GM21381 (cell line): ENCODE data around the gene PTK6.
"Not testable (repeated sequence)": the region's sequence is repeated elsewhere in the genome, so short reads cannot be mapped to it uniquely, and the experiment has no call there.

Source experiments
- ATAC-seq: cut with Tn5 transposase; IDR thresholded peaks from one replicate; pipeline ENCODE4 v1.9.1; 2021; ENCODE audit warnings: mild to moderate bottlenecking, moderate library complexity; ENCODE audit not compliant: unreplicated experiment

The PTK6 gene

GRCh38 chr20:63517376-63518309 lies 19.5 kb downstream of the PTK6 start:
- no peak for ATAC-seq

- ATAC-seq, result not testable (repeated sequence)
Measured at GRCh38 chr20:63514520-63514919, 22.7 kb downstream of the PTK6 start.

DNA sequence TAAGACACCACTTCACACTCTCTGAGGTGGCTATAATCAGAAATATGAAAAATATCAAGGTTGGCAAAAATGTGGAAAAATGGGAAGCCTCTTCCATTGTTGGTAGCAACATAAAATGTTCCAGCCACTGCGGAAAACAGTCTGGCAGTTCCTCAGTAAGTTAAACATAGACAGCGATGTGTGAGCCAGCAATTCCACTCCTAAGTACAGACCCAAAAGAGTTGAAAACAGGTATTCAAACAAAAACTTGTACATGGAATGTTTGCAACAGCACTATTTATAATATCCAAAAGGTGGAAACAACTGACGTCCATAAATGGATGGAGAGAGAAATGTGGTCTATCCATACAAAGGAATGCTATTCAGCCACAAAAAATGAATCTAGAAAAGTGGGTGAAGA lies 24.0 kb downstream of the PTK6 start:
- no peak for ATAC-seq

DNA sequence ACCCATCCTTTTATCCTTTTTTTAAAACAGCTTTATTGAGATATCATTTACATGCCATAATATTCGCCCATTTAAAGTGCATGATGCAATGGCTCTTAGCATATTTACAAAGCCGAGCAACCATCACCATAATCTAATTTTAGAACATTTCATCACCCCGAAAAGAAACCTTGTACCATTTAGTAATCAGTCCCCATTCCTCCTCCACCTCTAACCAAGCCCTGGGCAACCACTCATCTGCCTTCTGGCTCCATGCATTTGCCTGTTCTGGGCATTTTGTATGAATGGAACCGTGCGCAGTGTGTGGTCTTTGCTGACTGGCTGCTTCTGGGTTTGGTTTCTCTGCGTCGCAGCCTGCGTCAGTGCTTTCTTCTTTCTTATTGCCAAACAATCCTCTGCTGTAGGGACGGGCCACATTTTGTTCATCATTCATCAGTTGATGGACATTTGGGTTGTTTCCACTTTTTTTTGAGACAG lies 28.1 kb downstream of the PTK6 start:
- no peak for ATAC-seq

DNA sequence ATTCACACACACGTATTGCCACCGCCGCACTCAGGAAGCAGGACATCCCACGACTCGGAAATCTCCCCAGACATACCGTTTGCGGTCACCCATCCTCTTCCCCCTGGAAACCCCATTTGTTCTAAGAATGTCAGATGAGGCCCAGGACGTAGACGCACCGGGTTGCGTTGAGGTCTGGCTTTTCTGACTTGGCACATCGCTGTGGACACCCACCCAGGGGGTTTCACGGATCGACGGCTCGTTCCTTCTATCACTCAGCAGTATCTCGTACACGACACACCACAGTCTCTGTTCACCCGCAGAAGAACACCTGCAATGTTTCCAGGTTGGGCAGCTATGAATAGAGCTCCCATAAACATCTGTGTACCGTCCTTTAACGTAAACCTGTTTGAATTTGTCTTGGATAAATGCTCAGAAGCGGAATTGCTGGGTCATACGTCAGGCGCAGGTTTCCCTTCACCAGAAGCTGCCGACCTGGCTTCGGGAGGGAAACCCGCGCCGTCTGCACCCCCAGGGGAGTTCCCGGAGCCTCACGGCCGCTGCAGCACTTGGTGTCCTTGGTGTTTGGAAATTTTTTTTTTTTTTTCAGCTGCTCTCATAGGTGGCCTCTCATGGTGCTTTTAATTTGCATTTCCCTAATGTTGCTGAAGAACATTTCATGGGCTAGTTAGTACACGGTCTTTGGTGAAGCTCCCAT lies 29.0 kb downstream of the PTK6 start:
- ATAC-seq, result no peak

DNA sequence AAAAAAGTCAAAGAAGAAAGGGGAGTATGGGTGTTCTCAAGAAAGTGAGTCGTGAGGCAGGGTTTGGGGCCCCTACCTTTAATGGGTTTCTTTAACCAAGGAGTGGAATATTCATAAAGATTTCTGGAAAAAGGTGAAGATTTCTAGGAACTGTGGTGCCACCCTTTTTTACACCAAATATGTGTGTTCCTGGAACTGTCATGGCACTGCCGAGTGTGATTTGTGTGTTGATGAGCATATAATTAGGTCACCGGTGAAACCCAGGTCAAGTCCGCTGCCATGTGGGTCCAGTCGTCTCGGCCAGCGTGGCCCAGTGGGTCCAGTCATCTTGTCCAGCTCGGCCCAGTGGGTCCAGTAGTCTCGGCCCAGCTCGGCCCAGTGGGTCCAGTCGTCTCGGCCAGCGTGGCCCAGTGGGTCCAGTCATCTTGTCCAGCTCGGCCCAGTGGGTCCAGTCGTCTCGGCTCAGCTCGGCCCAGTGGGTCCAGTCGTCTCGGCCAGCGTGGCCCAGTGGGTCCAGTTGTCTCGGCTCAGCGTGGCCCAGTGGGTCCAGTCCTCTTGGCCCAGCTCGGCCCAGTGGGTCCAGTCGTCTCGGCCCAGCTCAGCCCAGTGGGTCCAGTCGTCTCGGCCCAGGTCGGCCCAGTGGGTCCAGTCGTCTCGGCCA lies 30.0 kb downstream of the PTK6 start:
- no peak for ATAC-seq

- ATAC-seq, result no peak
Measured at GRCh38 chr20:63505723-63506122, 31.5 kb downstream of the PTK6 start.

GRCh38 chr20:63505281-63505680 lies 31.9 kb downstream of the PTK6 start:
- ATAC-seq, result no peak

- ATAC-seq, result no peak
Measured at GRCh38 chr20:63504642-63505041, 32.5 kb downstream of the PTK6 start.

- ATAC-seq, result no peak
Measured at GRCh38 chr20:63503524-63503923, 33.7 kb downstream of the PTK6 start.

- no peak for ATAC-seq
Measured at GRCh38 chr20:63502671-63503172, 34.5 kb downstream of the PTK6 start.

DNA sequence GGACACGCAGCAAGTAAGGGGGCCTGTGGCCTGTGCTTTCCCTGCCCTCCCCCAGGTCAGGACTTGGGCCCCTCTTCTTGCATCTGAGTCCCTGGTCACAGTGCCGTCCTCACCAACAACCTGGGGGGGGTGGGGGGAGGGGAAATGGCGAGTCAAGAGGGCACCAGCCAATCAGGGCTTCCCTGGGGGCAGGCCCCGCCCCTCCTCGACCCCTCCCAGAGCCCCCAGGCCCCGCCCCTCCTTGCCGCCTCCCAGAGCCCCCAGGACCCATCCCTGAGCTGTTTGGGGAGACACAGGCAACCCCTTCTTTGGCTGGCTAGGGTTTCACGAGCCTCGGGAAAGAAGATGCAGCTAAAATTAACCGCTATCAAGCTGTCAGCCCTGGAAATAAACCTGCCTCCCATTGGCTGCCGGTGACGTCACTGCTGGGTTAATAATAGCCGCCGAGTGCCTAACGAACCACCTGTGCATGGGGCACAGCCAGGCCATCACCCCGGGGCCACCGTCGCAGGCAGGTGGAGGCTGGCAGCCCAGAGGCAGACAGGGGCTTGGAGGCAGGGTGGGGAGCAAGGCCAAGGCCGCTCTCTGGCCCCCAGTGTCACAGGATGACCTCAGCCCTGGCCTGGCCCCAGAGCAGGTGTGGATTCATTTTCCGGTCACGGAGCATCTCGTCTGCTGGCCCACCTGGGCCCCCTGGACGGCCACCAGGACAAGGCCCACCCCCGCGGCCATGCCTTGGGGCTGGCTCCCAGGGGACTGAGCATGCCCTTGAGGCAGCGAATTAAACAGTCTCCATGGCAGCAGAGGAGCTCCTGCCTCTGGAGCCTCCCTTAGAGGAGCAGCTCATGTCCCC lies 35.1 kb downstream of the PTK6 start:
- ATAC-seq, result no peak

DNA sequence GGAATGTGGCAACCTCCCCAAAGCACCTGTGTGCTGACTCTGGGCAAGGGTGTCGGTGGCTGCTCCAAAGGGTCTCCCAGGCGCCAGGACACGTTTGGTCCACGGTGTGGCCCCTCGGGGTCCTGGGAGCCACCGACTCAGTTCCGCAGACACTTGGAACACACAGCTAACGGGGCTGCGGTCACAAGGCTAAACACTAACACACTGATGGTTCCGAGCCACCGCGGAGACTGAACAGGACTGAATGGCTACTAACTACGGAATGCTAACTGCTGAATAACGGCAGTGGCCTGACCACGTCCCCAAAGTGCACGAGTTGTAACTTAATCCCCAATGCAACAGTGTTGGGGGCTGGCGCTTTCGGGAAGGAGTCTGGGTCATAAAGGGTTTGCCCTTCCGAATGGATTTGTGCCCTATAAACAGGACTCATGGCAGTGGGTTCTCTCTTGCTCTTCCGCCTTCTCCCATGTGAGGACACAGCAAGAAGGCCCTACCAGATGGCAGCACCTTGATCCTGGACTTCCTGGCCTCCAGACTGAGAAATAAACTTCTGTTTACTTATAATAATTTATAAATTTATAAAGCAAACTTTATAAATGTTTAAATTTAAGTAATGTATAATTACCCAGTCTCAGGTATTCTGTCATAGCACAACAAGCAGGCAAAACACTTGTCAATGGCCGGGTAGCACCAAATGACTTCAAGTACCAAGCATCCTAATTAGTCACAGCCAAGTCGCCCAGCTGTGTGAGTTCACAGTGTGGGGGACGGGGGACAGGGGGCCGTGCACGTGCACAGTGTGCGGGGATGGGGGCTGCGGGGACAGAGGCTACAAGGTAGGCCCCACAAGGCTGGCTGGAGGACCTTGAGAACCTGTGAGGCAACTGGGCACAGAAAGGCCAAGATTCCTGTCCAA lies 36.0 kb downstream of the PTK6 start:
- ATAC-seq, result no peak

DNA sequence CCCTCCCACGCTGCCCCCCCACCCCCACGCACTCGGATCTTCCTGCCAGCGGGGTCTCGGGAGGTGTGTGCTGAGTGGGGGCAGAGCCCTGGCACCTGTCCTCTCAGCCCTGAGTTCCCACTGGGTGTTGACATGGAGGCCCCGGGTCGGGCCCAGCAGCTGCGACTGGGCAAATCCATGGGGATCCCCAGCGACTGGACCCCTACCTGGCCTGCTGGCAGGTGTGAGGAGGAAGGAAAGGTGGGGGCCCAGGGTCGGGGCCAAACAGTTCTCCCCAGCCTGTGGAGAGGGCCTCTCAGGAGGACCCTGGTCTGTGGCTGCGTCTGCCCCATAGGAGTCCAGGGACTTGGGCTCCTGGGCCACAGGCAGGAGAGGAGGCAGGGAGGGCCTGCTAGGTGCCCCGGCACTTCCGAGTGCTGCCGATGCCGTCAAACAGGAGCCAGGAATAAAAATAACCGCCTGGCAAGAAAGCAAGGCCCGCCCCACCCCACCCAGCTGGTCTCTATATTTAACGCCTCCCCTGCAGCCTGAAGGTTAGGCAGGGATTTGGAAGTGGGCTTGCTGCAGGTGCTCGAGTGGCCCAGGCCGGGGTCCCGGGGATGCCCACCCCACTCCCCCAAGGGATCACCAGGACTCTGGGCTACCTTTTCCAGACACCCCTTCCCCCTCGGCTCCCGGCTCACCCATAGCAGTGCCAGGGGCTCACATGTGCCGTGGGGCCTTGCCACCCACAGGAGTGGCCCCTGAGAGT lies 36.9 kb downstream of the PTK6 start:
- no peak for ATAC-seq

- no peak for ATAC-seq
Measured at GRCh38 chr20:63499338-63499969, 37.7 kb downstream of the PTK6 start.

DNA sequence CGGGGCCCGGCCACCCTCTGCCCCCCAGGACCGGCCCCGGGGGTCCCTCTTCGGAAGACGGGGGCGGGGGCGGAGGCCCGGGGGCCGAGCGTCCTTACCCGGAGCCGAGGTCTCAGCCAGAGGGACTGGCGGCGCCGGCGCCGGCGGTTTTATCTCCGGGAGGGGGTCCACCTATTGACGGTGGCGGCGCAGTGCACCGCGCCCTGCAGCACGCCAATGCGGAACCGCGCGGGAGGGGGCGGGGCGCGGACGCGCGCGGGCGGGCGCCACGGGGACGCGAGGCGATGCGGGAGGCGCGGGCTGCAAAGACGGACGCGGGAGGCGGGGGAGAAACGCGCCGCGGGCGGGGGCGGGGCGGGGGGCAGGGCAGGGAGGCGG lies 38.2 kb downstream of the PTK6 start, which contains the start of gene EEF1A2:
Gene EEF1A2, minus strand, starts transcription at position 124 of the 378 bp plus-strand sequence. CDS start 1,320 bp downstream, outside the sequence.
- ATAC-seq, result no peak

DNA sequence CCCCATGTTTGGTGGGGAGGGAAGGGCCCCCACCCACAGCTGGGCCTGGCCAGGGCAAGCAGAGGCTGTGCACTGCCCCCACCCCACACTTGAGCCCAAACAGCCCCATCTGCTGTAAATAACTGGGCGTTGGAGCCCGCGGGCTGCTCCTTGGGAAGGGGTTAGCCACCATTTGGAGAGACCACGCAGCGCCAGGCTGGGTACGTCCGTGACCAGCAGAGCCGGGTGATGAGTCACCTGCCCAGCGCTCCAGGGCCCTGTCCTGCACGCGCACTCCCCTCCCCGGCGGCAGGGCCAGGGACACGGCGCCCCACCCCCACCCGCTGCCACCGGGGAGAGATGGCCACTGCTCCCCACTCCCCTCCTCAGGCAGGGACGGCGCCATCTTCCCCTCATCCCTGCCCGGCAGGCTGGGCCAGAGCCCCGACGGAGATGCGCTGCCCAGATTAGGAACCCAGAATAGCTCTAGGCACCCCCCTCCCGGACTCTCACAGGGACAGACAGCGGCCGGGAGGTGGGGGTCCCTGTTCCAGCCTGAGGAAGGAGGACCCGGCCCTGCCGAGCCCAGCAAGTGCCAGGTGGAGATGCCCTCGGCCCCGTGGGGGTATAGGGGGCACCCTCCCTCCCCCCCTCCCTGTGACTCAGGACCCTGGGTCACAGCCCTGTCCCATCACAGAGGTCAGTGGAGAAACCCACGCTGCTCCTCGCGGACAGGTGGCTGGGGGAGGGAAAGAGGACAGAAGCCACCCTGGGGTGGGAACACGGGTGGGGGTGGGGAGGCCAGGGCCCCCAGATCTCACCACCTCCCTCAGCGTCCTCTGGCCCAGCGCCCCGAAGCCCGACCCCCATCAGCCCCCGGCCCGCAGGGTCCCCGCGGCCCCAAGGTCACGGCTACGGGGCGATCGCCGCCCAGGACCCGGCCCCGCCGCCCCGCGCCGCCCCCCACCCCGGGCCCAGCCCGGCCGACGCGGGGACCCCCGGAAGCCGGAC lies 38.9 kb downstream of the PTK6 start:
- ATAC-seq, result no peak
